K562 (cell line): Measurements from ENCODE around the gene ANGPTL1. TPM values are rescaled to one million over a fixed set of nuclear protein-coding genes. Genes with fewer than 3 reads are reported as not detected.

Experiments used
- ATAC-seq: fragments of 200-7000 bp; cut with Tn5 transposase; 3 replicates; pipeline ENCODE4 v1.9.1; 2020; ENCODE audit warnings: moderate library complexity
- BruUV-seq: library from RNA; stranded (reverse); fragments of 400-500 nt; replicated peaks from 2 replicates; lab custom pipeline; 2021; lab: Mats Ljungman, UMichigan
- CTCF ChIA-PET: fragments of 300-600 bp; formaldehyde crosslinking; extraction: SDS; loops from one replicate; lab custom pipeline; 2021; ENCODE audit warnings: low intra/inter-chr PET ratio; lab: Yijun Ruan, JAX
- POLR2A ChIA-PET: fragments of 300-600, 350-650 bp; sonication (Branson Sonifier 250); formaldehyde crosslinking; extraction: SDS; loops from one replicate; lab custom pipeline; 2021; ENCODE audit warnings: antibody characterized with exemption, inconsistent platforms; lab: Yijun Ruan, JAX
- DNase-seq, 4 experiments: peaks; one replicate each; pipeline versions ENCODE4 v3.0.0 to v3.0.0-alpha.2; 2011 to 2018; ENCODE audit warnings: low spot score in 3 of 4, mixed read lengths in 3 of 4; ENCODE audit errors: extremely low read depth in 1 of 4
- FAIRE-seq: peaks from 2 replicates; lab custom pipeline; 2011; peaks lifted over from hg19 to GRCh38; lab: Jason Lieb, UNC
- H2AFZ ChIP-seq: 2 replicates; pipeline ENCODE4 v1.6.0; 2011; ENCODE audit warnings: low read depth, low read length, control low read depth, inconsistent platforms
- H3K27ac ChIP-seq: fragments of 200-600 bp; 3 replicates; pipeline ENCODE4 v1.8.0; 2011; ENCODE audit warnings: low read depth, mild to moderate bottlenecking, control low read depth, inconsistent platforms, low read length, moderate library complexity, mixed read lengths; ENCODE audit errors: extremely low read depth
- H3K27me3 ChIP-seq, 2 experiments: fragments of 300-600 bp in 1 of 2; 2 replicates in 1 of 2; 3 replicates in 1 of 2; pipeline versions ENCODE4 v1.6.0 to v1.8.0; 2011; ENCODE audit warnings: inconsistent platforms in 2 of 2, low read length in 2 of 2, mild to moderate bottlenecking in 1 of 2, mixed read lengths in 1 of 2, moderate library complexity in 1 of 2; ENCODE audit not compliant: control insufficient read depth in 2 of 2, insufficient read depth in 2 of 2
- H3K36me3 ChIP-seq: fragments of 300-600 bp; 3 replicates; pipeline ENCODE4 v1.8.0; 2011; ENCODE audit warnings: mild to moderate bottlenecking, low read length, inconsistent platforms; ENCODE audit not compliant: control insufficient read depth, insufficient read depth
- H3K4me1 ChIP-seq, 2 experiments: fragments of 200-600 bp in 1 of 2; replicated peaks in 1 of 2; 2 replicates in 1 of 2; 3 replicates in 1 of 2; pipeline versions ENCODE4 v1.5.1 to v1.8.0; 2011; ENCODE audit warnings: inconsistent platforms in 2 of 2, low read length in 2 of 2, mild to moderate bottlenecking in 1 of 2, mixed read lengths in 1 of 2, moderate library complexity in 1 of 2; ENCODE audit not compliant: control insufficient read depth in 2 of 2, insufficient read depth in 2 of 2
- H3K4me2 ChIP-seq: 2 replicates; pipeline ENCODE4 v1.6.1; 2011; ENCODE audit warnings: low read length, control low read depth, inconsistent platforms, mixed read lengths; ENCODE audit not compliant: insufficient read depth
- H3K4me3 ChIP-seq: fragments of 200-600 bp; sonication (generic), shearing (Covaris generic); 2 replicates; pipeline ENCODE4 v1.5.1; 2016; ENCODE audit warnings: control low read depth, inconsistent platforms
- H3K79me2 ChIP-seq: fragments of 200-600 bp; 3 replicates; pipeline ENCODE4 v1.8.0; 2011; ENCODE audit warnings: low read length, inconsistent platforms; ENCODE audit not compliant: control insufficient read depth, insufficient read depth
- H3K9ac ChIP-seq, 2 experiments: 2 replicates each; pipeline versions ENCODE4 v1.6.0 to v1.6.1; 2011; ENCODE audit warnings: low read depth in 2 of 2, low read length in 2 of 2, control low read depth in 1 of 2, inconsistent platforms in 1 of 2, mild to moderate bottlenecking in 1 of 2, mixed read lengths in 1 of 2; ENCODE audit not compliant: insufficient read depth in 1 of 2
- H3K9me1 ChIP-seq: one replicate; pipeline ENCODE4 v1.6.0; 2011; ENCODE audit warnings: inconsistent platforms, mild to moderate bottlenecking, low read length, moderate library complexity; ENCODE audit not compliant: control insufficient read depth, insufficient read depth
- H3K9me3 ChIP-seq: replicated peaks from 2 replicates; pipeline ENCODE4 v1.5.1; 2011; ENCODE audit warnings: low read depth, low read length, inconsistent platforms; ENCODE audit not compliant: control insufficient read depth, insufficient read depth
- H4K20me1 ChIP-seq: replicated peaks from 2 replicates; pipeline ENCODE4 v1.6.1; 2011; ENCODE audit warnings: low read length, inconsistent platforms, mixed read lengths; ENCODE audit not compliant: control insufficient read depth, insufficient read depth
- CEBPB ChIP-seq: fragments of 450-650 bp; IDR thresholded peaks from 2 replicates; pipeline ENCODE4 v1.6.1; 2016; ENCODE audit warnings: missing genetic modification characterization, missing compliant biosample characterization
- GABPB2 ChIP-seq: fragments of 250-450 bp; sonication (Bioruptor Pico); conservative IDR thresholded peaks from 2 replicates; pipeline ENCODE4 v1.5.1; 2021; ENCODE audit warnings: mild to moderate bottlenecking
- GMEB1 ChIP-seq: fragments of 250-450 bp; sonication (Bioruptor Pico); IDR thresholded peaks from 2 replicates; pipeline ENCODE4 v1.4.0; 2020; ENCODE audit warnings: mild to moderate bottlenecking
- JUN ChIP-seq, 2 experiments: sonication (generic) in 1 of 2; formaldehyde crosslinking in 1 of 2; IDR thresholded peaks; 2 replicates each; pipeline versions ENCODE4 v1.6.1 to v1.8.0; 2012 to 2022; ENCODE audit warnings: borderline replicate concordance in 2 of 2, mild to moderate bottlenecking in 2 of 2, improper control_type of control experiment in 1 of 2, low read depth in 1 of 2, low read length in 1 of 2, missing genetic modification reagents in 1 of 2
- PHF21A ChIP-seq: fragments of 450-650 bp; IDR thresholded peaks from 2 replicates; pipeline ENCODE4 v1.6.1; 2017; ENCODE audit warnings: low read depth, borderline replicate concordance
- TFAM ChIP-seq: fragments of 250-450 bp; sonication (Bioruptor Pico); conservative IDR thresholded peaks from 2 replicates; pipeline ENCODE4 v1.5.0; 2021; ENCODE audit warnings: mild to moderate bottlenecking, moderate library complexity
- U2AF1 ChIP-seq: fragments of 200-400 bp; formaldehyde crosslinking; optimal IDR thresholded peaks from 2 replicates; pipeline ENCODE3; 2017; ENCODE audit warnings: mild to moderate bottlenecking, low read depth, low read length, moderate library complexity
- WGBS: fragments of 100-300 bp; shearing (Covaris generic); methylation state at CpG from one replicate; pipeline ENCODE4 v1.1.6; 2016; ENCODE audit warnings: low coverage, mixed read lengths; ENCODE audit not compliant: insufficient coverage; ENCODE audit errors: missing lambda C conversion rate; 5-methylcytosine and 5-hydroxymethylcytosine counted together
- in situ Hi-C: fragments of 300-500 bp; cut with MboI; formaldehyde crosslinking; loops from 4 replicates; pipeline ENCODE4 v1.15.0; 2018; ENCODE audit warnings: inconsistent platforms, mixed read lengths
- intact Hi-C: fragments of 100-400 bp; cut with micrococcal nuclease; formaldehyde crosslinking; loops from 2 replicates; pipeline ENCODE4 v1.14.2; 2022
- polyA plus RNA-seq, 8 experiments: library from polyadenylated mRNA; depleted of rRNA in 4 of 8; stranded (reverse) in 5 of 8; unstranded in 3 of 8; fragments of >200 nt; fragmentation: Nextera tagmentation in 2 of 8; fragmentation: Illumina TruSeq in 1 of 8; extraction: Ambion mirVana in 2 of 8; extraction: Trizol in 1 of 8; gene quantifications; 2 replicates each; pipeline versions ENCODE4 v1.2.1 to v1.2.3, GENCODE V29; 2011 to 2014; ENCODE audit warnings: inconsistent platforms in 1 of 8, missing spikeins in 1 of 8
- total RNA-seq, 7 experiments: library from RNA; depleted of rRNA in 6 of 7; stranded (reverse); fragments of >200 nt in 6 of 7; fragmentation: Illumina TruSeq in 2 of 7; extraction: Trizol in 2 of 7; gene quantifications; 2 replicates each; pipeline versions ENCODE4 v1.2.1 to v1.2.3, GENCODE V29; 2011 to 2021; ENCODE audit warnings: low replicate concordance in 1 of 7

ANGPTL1 gene
- total and polyA plus RNA-seq, 9 of the 15 experiments (the other 6 are each of a cell fraction or from before 2014, with no cell fraction given) = 0.04 to 0.06 TPM; not detected in 7

GRCh38 chr1:178847396-178847849, 23.5 kb downstream of the ANGPTL1 start:
- no peak overlapping the region for H3K4me2 ChIP-seq
- POLR2A ChIA-PET = no interaction called here

GRCh38 chr1:178846306-178846705, 24.6 kb downstream of the ANGPTL1 start:
- no TSS peak for BruUV-seq
- no peaks in the 10 kb centered on the region for H3K27me3 ChIP-seq
- no peak overlapping the region for H3K4me3 ChIP-seq
- no peaks in the 10 kb centered on the region for H4K20me1 ChIP-seq
- DNase-seq (no peak), ATAC-seq (no peak), FAIRE-seq (no peak)
- intact Hi-C loops = no loop called here
- H3K9me1 ChIP-seq = no peaks in the 10 kb centered on the region
- H3K79me2 ChIP-seq = no peaks in the 10 kb centered on the region
- no peak for TF ChIP-seq GABPB2
- no peak for TF ChIP-seq GMEB1 (CRISPR knock-in tag)
- TF ChIP-seq CEBPB (tag) = no peak
- no peak overlapping the region for H3K9ac ChIP-seq
- no peaks in the 10 kb centered on the region for H3K36me3 ChIP-seq
- ChIA-PET POLR2A (interaction anchor here (1.1 kb wide), 1 partner anchor 80 kb away, joined by 3 read pairs; no protein-coding TSS in a partner anchor), CTCF (no interaction called here)
- in situ Hi-C loops = no loop called here
- H3K4me1 ChIP-seq = no peaks in the 10 kb centered on the region
- H3K4me2 ChIP-seq = no peak overlapping the region
- no peaks in the 10 kb centered on the region for H3K9me3 ChIP-seq
- no peak overlapping the region for H2AFZ ChIP-seq
- no peak overlapping the region for H3K27ac ChIP-seq

More at GRCh38 chr1:178847396-178847849, 23.5 kb downstream of the ANGPTL1 start:
- no peaks in the 10 kb centered on the region for H3K36me3 ChIP-seq
- CTCF ChIA-PET = no interaction called here
- DNase-seq (no peak), FAIRE-seq (no peak), ATAC-seq (no peak)
- no peaks in the 10 kb centered on the region for H3K4me1 ChIP-seq
- H3K79me2 ChIP-seq = no peaks in the 10 kb centered on the region
- no peaks in the 10 kb centered on the region for H3K9me3 ChIP-seq
- H3K9ac ChIP-seq = no peak overlapping the region
- TF ChIP-seq PHF21A (no peak), JUN (IDR thresholded peaks at IDR 0.05; ENCODE audit: borderline replicate concordance, low read depth, low read length) (no peak), JUN (CRISPR knock-in tag; IDR thresholded peaks at IDR 0.05; ENCODE audit: borderline replicate concordance) (no peak), TFAM (CRISPR knock-in tag) (no peak), U2AF1 (no peak)
- no peaks in the 10 kb centered on the region for H3K9me1 ChIP-seq
- intact Hi-C loops = no loop called here
- H4K20me1 ChIP-seq = no peaks in the 10 kb centered on the region
- in situ Hi-C loops = no loop called here
- WGBS = 0% methylated on average over 2 of the region's 2 CpGs
- H3K27ac ChIP-seq = no peak overlapping the region
- no peak overlapping the region for H3K4me3 ChIP-seq
- no TSS peak for BruUV-seq
- no peak overlapping the region for H2AFZ ChIP-seq
- H3K27me3 ChIP-seq = no peaks in the 10 kb centered on the region
